ENCODE measurements around the gene HPCA.

The HPCA gene

DNA sequence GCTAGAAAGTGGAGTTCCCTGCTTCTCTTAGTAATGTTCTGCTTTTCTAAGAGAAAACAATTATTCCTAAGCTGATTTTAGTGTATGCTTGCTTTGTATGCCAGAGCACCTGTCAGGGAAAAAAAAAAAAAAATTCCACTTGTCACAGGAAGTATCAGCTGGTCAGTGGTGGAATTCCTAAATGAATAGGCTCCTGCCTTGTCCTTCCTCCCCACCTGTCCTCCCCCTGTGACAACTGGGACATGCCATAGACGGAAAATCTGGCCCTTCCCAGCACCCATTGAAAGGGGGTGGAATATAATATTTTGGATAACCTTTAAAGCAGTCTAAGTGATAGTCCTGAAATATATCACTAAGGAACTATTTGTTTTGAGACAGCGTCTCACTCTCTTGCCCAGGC lies 26.4 kb upstream of the HPCA start:
- Histone ChIP-seq H3K27me3 (no peaks in the 10 kb centered on the region), H3K4me1 (no peaks in the 10 kb centered on the region), H3K36me3 (no peaks in the 10 kb centered on the region), H3K4me3 (ENCODE audit: low read depth, low read length) (no peak overlapping the region), H3K9me3 (no peaks in the 10 kb centered on the region)
- TF ChIP-seq, protein P1, sequence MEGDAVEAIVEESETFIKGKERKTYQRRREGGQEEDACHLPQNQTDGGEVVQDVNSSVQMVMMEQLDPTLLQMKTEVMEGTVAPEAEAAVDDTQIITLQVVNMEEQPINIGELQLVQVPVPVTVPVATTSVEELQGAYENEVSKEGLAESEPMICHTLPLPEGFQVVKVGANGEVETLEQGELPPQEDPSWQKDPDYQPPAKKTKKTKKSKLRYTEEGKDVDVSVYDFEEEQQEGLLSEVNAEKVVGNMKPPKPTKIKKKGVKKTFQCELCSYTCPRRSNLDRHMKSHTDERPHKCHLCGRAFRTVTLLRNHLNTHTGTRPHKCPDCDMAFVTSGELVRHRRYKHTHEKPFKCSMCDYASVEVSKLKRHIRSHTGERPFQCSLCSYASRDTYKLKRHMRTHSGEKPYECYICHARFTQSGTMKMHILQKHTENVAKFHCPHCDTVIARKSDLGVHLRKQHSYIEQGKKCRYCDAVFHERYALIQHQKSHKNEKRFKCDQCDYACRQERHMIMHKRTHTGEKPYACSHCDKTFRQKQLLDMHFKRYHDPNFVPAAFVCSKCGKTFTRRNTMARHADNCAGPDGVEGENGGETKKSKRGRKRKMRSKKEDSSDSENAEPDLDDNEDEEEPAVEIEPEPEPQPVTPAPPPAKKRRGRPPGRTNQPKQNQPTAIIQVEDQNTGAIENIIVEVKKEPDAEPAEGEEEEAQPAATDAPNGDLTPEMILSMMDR (IDR thresholded peaks at IDR 0.05; ENCODE audit: low read depth, low read length), result no peak
- DNase-seq, result no peak

DNA sequence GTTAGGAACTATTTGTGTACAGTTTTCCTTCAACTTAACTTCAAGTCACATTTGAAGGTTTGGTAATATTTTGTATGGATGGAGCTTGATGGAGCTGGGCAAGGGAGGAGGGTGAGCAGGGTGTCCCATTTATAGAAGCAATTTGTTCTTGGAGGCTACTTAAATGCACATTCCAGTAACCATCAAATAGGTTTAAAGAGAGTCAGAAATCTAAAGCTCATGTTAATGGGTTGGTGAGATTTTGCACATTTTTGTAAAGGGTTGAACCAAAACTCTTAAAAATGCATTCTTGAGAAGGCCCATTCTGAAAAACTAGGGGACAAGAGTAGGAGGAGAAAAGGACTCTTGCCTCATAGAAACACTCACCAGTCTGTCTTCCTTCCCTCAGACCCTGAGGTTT lies 25.7 kb upstream of the HPCA start:
- Histone ChIP-seq H3K27me3 (no peaks in the 10 kb centered on the region), H3K36me3 (no peaks in the 10 kb centered on the region), H3K4me3 (ENCODE audit: low read depth, low read length) (no peak overlapping the region), H3K4me1 (no peaks in the 10 kb centered on the region), H3K9me3 (no peaks in the 10 kb centered on the region)
- no peak for DNase-seq
- TF ChIP-seq, protein P1 (IDR thresholded peaks at IDR 0.05; ENCODE audit: low read depth, low read length), result no peak

DNA sequence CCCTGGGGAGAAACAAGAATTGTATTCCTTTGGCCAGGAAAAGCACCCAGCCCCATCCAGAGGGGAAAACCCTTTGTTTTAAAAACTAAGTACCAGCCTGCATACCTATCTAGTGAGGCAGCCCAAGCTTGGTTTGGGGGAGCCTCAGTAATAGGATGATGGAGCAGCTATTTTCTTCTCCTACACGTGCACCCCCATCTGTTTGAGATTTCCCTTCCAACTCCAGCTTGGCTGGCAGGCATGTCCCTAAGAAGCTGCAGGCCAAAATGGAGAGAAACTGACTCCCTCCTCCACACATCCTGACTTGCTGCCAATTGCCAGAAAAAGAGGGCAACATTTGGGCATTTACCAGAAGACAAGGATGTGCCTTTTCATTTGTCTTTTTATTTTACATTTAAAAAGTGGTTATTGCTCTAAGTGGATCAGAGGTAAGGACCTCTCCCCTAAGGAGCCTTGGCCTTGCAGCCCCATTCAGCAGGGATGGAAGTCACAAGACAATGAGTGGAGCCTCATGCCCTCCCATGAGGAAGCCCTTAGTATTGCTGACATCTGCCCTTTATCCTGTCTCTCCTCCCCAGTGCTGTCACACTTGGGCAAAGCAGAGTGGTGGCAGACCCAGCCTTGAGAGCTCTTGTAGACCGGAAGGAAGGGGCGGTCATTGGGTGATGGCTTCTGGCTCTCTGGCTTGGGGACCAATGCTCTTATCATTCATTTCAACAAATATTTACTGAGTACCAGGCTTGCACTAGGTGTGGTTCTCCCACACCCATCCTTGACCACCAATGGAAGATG lies 24.2 kb upstream of the HPCA start:
- TF ChIP-seq, protein P1 (IDR thresholded peaks at IDR 0.05; ENCODE audit: low read depth, low read length), result no peak
- Histone ChIP-seq H3K36me3 (no peaks in the 10 kb centered on the region), H3K4me3 (ENCODE audit: low read depth, low read length) (no peak overlapping the region), H3K27me3 (no peaks in the 10 kb centered on the region), H3K9me3 (no peaks in the 10 kb centered on the region), H3K4me1 (no peaks in the 10 kb centered on the region)
- DNase-seq, result no peak

DNA sequence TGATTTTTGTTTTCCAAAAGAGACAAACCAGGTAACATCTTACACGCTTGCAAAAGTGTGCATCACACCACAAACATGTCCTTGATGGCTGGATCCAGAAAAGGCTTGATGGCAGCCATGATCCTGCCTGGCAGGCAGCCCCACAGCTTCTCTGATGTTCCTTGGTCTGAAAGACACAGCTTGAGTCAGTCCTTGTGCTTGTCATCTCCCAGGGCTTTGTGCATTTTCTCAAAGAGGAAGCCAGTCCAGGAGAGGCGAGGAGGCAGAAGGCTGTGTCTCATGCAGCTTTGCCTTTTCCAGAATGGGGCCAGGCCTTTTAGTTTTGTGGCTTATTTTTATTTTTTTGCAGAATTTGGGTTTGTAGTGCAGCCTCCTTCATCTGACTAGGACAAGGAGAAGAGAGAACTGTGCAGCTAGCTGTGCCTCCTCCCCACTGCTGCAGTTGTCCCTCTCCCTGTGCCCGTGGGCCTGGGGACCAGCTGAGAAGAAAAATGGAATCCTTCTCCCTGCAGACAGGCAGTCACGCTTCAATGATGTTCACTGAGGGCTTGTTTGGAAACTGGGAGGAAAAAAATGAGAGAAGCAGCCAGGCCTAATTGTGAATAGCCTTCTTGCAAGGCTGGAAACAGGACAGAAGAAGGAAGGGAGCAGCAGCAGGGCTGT lies 22.9 kb upstream of the HPCA start:
- TF ChIP-seq, protein P1 (IDR thresholded peaks at IDR 0.05; ENCODE audit: low read depth, low read length), result no peak
- no peaks in the 10 kb centered on the region for H3K9me3 ChIP-seq
- no peaks in the 10 kb centered on the region for H3K4me1 ChIP-seq
- H3K4me3 ChIP-seq (ENCODE audit: low read depth, low read length), result no peak overlapping the region
- H3K27me3 ChIP-seq, result no peaks in the 10 kb centered on the region
- DNase-seq, result no peak
- H3K36me3 ChIP-seq, result no peaks in the 10 kb centered on the region

DNA sequence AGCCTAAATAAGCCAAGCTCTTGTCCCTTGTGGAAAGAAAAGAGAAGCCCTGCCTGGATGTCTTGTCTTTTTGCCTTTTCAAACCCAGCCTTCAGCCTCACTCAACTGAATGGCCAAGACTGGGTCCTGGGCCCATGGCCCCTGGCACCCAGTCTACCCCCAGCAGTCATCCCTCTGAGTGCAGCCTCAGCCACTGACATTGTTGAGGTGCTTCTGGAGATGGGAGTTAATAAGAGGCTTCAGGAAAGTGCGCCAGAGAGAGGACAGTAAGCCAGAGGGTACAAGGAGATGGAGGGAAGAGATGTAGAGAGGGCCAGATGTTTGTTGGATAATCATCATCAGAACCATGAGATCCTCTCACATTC lies 22.4 kb upstream of the HPCA start:
- DNase-seq, result no peak
- Histone ChIP-seq H3K4me1 (no peaks in the 10 kb centered on the region), H3K27me3 (no peaks in the 10 kb centered on the region), H3K9me3 (no peaks in the 10 kb centered on the region), H3K4me3 (ENCODE audit: low read depth, low read length) (no peak overlapping the region), H3K36me3 (no peaks in the 10 kb centered on the region)
- TF ChIP-seq, protein P1 (IDR thresholded peaks at IDR 0.05; ENCODE audit: low read depth, low read length), result no peak

DNA sequence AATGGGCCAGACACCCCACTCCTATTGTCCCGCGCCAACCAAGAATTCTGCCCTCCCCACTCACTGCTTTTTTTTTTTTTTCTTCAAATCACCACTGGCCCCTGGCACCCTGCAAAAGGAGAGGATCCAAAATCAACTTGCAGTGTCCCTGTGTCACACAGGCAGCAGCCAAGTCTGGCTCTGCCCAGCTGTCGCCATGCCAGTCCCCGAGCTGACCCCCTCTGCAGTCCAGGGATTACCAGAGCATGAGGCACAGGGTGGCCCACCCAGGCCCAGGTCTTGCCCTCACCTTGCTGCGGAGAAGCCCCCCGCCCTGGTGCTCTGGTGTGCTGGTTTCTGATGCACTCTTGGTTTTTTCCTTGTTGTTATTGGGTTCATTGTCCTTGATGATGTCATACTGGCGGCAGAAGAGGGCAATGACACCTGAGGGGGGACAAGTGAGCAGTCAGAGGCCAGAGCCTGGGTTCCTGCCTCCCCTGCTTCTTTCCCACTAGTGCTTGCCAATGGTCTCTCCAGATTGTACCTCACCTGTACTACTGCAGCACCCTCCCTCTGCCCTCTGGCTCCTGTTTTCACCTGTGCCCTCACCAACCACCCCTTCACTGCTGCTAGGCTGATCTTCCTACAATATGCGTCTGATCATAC lies 21.8 kb upstream of the HPCA start:
- no peaks in the 10 kb centered on the region for H3K27me3 ChIP-seq
- H3K4me3 ChIP-seq (ENCODE audit: low read depth, low read length), result no peak overlapping the region
- no peaks in the 10 kb centered on the region for H3K4me1 ChIP-seq
- DNase-seq, result no peak
- no peaks in the 10 kb centered on the region for H3K36me3 ChIP-seq
- TF ChIP-seq, protein P1 (IDR thresholded peaks at IDR 0.05; ENCODE audit: low read depth, low read length), result no peak
- no peaks in the 10 kb centered on the region for H3K9me3 ChIP-seq
